Ovary (tissue), 9 donors: ENCODE measurements around the gene CPNE6. TPM values are rescaled to one million over a fixed set of nuclear protein-coding genes. Genes with fewer than 3 reads are reported as not detected.
A peak's percentile ranks its signal among the peaks of the same experiment; 100 is the strongest.

Experiments used
- DNase-seq, 5 donors: peaks; one replicate each; pipeline ENCODE4 v3.0.0-alpha.2; 2019 to 2020
- H3K27ac ChIP-seq, 2 donors: fragments of 200-600 bp; one replicate each; pipeline versions ENCODE4 v1.5.1 to v1.8.0; 2019 to 2022
- H3K27me3 ChIP-seq: fragments of 200-600 bp; one replicate; pipeline ENCODE4 v1.8.0; 2022
- H3K36me3 ChIP-seq: fragments of 200-600 bp; sonication (generic); one replicate; pipeline ENCODE4 v1.5.1; 2019
- H3K4me1 ChIP-seq: one replicate; pipeline ENCODE4 v1.8.1; 2013; ENCODE audit warnings: mild to moderate bottlenecking, moderate library complexity; ENCODE audit not compliant: insufficient read depth
- H3K4me3 ChIP-seq: fragments of 200-600 bp; sonication (generic); one replicate; pipeline ENCODE4 v1.5.1; 2017
- H3K9me3 ChIP-seq, 2 donors: fragments of 200-600 bp in 1 of 2; sonication (generic) in 1 of 2; one replicate each; pipeline versions ENCODE4 v1.5.1 to v1.8.1; 2013 to 2019; ENCODE audit warnings: mild to moderate bottlenecking in 1 of 2, moderate library complexity in 1 of 2
- EP300 ChIP-seq: sonication (generic); formaldehyde crosslinking; IDR thresholded peaks from one replicate; pipeline ENCODE4 v1.6.1; 2017; ENCODE audit warnings: antibody characterized with exemption
- POLR2A ChIP-seq: fragments of 450-650 bp; IDR thresholded peaks from one replicate; pipeline ENCODE4 v1.6.1; 2017; ENCODE audit warnings: antibody characterized with exemption, mild to moderate bottlenecking, moderate library complexity
- WGBS, 3 donors: extraction: QIAGEN DNeasy Blood & Tissue Kit in 1 of 3; methylation state at CpG; one replicate each; pipeline versions ENCODE4 v1.1.5 to v1.1.7; 2013 to 2017; 5-methylcytosine and 5-hydroxymethylcytosine counted together
- intact Hi-C, 4 donors: fragments of 100-400 bp; cut with DNase I; formaldehyde crosslinking; loops; one replicate each; pipeline versions ENCODE4 v1.11.0 to v1.15.1; 2022 to 2023
- polyA plus RNA-seq, 2 donors: library from polyadenylated mRNA; stranded (reverse); fragments of 200-250 nt in 1 of 2; fragments of 350-450 nt in 1 of 2; fragmentation: Illumina TruSeq in 1 of 2; extraction: RNeasy Lipid Tissue Mini Kit (QIAGEN cat#74804) in 1 of 2; gene quantifications; one replicate each; pipeline ENCODE4 v1.2.3, GENCODE V29; 2013 to 2014
- total RNA-seq, 7 donors: library from RNA; depleted of rRNA in 2 of 7; stranded (reverse); fragments of >200 nt in 2 of 7; fragmentation: NEBNext Ultra II Directional in 3 of 7; extraction: Animal tissue kit (Norgen Biotek cat#: 25700) in 3 of 7; gene quantifications; one replicate each; pipeline versions ENCODE4 v1.1.0 to v1.2.4, GENCODE V29; 2016 to 2023
- TF ChIP-seq, protein P1 (sequence below), 3 donors: fragments of 450-650 bp in 2 of 3; fragments of 200-600 bp in 1 of 3; IDR thresholded peaks; one replicate each; pipeline versions ENCODE4 v1.5.1 to v1.8.0; 2016 to 2022; ENCODE audit warnings: antibody characterized with exemption in 3 of 3, mild to moderate bottlenecking in 1 of 3
- donor health status: DM: no; HTN: no; CAD: no; lungs with moderate emphysema.
- donor health status: DM: no; HTN: no; CAD: no.
- donor health status: Bipolar disorder and iron deficiency.
- donor health status: DM: yes; HTN: yes; CAD: no.
- donor health status: DM: no; HTN: no; CAD: no.
- donor health status: DM: yes; HTN: yes; CAD: no.

The CPNE6 gene
- total and polyA plus RNA-seq, 9 donors = 0.08 to 0.71 (median 0.55) TPM; not detected in 6

DNA sequence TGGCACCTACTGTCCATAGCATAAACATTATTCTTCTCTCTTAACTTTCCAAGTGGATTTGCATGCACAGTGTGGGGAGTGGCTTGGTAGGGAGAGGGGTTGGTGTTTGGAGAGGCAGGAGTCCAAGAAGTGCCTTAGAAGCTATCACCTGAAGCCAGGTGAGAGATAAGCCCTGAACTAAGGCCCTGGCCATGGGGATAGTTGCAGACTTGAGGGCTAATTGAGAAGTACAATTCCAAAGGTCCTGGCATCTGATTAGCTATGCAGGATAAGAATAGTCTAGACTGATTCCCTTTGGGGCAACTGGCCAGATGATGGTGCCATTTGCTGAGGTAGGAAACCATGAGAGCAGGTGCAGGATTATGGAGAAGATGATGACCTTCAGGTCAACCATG, 20.7 kb downstream of the CPNE6 start:
- TF ChIP-seq, protein P1, sequence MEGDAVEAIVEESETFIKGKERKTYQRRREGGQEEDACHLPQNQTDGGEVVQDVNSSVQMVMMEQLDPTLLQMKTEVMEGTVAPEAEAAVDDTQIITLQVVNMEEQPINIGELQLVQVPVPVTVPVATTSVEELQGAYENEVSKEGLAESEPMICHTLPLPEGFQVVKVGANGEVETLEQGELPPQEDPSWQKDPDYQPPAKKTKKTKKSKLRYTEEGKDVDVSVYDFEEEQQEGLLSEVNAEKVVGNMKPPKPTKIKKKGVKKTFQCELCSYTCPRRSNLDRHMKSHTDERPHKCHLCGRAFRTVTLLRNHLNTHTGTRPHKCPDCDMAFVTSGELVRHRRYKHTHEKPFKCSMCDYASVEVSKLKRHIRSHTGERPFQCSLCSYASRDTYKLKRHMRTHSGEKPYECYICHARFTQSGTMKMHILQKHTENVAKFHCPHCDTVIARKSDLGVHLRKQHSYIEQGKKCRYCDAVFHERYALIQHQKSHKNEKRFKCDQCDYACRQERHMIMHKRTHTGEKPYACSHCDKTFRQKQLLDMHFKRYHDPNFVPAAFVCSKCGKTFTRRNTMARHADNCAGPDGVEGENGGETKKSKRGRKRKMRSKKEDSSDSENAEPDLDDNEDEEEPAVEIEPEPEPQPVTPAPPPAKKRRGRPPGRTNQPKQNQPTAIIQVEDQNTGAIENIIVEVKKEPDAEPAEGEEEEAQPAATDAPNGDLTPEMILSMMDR (IDR thresholded peaks at IDR 0.05) = no peak
- TF ChIP-seq POLR2A = no peak
- no peak for TF ChIP-seq EP300

DNA sequence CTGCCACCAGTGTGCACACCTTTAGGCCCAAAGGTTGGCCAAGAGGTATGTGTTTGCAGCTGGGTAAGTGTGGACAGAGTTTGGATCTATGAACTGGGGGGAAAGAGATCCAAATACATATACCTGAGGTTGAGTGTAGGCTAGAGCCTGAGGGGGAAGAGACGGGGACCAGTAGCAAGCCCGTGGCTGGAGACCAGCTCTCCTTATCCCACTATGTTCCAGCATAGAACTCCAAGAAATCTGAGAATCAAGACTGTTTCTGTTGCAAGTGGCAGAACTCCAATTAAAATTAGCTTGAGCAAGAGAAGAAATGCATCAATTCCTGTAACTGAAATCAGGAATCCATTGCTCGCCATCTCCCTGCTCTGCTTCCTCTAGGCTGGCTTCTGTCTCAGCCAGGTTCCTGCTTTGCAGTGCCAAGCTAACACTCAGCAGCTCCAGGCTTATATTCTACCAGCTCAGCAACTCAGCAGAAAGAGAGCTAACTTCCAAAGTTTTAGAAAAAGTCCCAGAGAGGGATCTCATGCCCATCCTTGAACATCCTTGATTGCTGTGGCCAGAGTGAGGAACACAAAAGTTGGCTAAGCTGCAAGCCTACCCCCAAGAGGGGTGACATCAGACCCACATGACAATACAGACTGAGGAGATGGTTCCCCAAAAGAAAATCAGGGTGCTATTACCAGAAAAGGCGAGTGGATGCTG, 21.3 kb downstream of the CPNE6 start:
- Histone ChIP-seq H3K9me3 (no peaks in the 10 kb centered on the region), H3K36me3 (no peaks in the 10 kb centered on the region), H3K27ac (no peak overlapping the region), H3K27me3 (no peaks in the 10 kb centered on the region), H3K4me3 (no peak overlapping the region), H3K4me1 (peaks cover 3% of the 10 kb centered on the region)
- DNase-seq = peak in 1 of 5 donors; percentile 1
- no peak for TF ChIP-seq POLR2A
- TF ChIP-seq, protein P1 (IDR thresholded peaks at IDR 0.05) = no peak
- no peak for TF ChIP-seq EP300
- WGBS, 3 donors = 88 to 92% (median 89%) methylated on average over 4 of the region's 4 CpGs
- intact Hi-C loops = loop anchor here in 1 of 4 donors (10.0 kb wide), 1 partner anchor 108 kb away; the partner anchor contains the start of gene DHRS4L2

More for the DNA sequence above, 20.7 kb downstream of the CPNE6 start:
- DNase-seq = peak in 1 of 5 donors; percentile 1
- H3K27me3 ChIP-seq = no peaks in the 10 kb centered on the region
- no peak overlapping the region for H3K4me3 ChIP-seq
- no peak overlapping the region for H3K27ac ChIP-seq
- intact Hi-C loops = loop anchor here in 1 of 4 donors (10.0 kb wide), 1 partner anchor 107 kb away; the partner anchor contains the start of gene DHRS4L2
- no peaks in the 10 kb centered on the region for H3K9me3 ChIP-seq
- no peaks in the 10 kb centered on the region for H3K36me3 ChIP-seq
- H3K4me1 ChIP-seq = peaks cover 3% of the 10 kb centered on the region

DNA sequence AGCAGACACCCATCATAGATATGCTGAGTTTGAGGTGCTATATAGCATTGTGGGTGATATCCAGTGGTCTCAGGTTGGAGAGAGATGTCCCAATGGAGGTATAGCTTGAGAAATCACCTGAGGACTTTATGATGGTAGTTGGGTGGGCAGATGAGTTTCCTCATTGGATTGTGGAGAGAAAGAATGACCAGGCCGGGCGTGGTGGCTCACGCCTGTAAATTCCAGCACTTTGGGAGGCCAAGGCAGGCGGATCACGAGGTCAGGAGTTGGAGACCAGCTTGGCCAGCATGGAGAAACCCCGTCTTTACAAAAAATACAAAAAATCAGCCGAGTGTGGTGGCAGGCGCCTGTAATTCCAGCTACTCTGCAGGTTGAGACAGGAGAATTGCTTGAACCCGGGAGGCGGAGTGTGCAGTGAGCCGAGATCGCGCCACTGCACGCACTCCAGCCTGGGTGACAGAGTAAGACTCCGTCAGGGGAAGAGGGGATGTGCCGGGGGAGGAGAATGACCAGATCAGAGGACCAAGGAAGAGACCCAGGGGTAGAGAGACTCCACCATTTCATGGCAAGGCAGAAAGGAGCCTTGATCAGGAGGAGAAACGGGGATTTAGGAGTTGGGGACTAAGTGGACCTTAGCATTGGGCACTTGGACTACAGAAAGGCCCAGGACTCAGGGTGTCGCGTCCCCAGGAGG, 22.0 kb downstream of the CPNE6 start:
- Histone ChIP-seq H3K4me1 (peaks cover 3% of the 10 kb centered on the region), H3K27ac (peak overlapping the region; percentile 40 to 46), H3K27me3 (no peaks in the 10 kb centered on the region), H3K9me3 (no peaks in the 10 kb centered on the region), H3K36me3 (no peaks in the 10 kb centered on the region), H3K4me3 (peak overlapping the region; percentile 63)
- no peak for TF ChIP-seq EP300
- TF ChIP-seq, protein P1 (IDR thresholded peaks at IDR 0.05) = no peak
- no peak for TF ChIP-seq POLR2A
- 81 to 85% (median 84%) methylated on average over 19 of the region's 19 CpGs for WGBS, 3 donors
- intact Hi-C loops = loop anchor here in 1 of 4 donors (10.0 kb wide), 1 partner anchor 109 kb away; the partner anchor contains the start of gene DHRS4L2
- DNase-seq = peak in 1 of 5 donors; percentile 34

GRCh38 chr14:24093901-24094840, 22.8 kb downstream of the CPNE6 start, which contains the start of gene PCK2:
Gene PCK2, plus strand, starts transcription at chr14:24094311. Its CDS starts 95 bp downstream, at chr14:24094406.
- peaks cover 3% of the 10 kb centered on the region for H3K4me1 ChIP-seq
- intact Hi-C loops = loop anchor here in 1 of 4 donors (10.0 kb wide), 1 partner anchor 109 kb away; the partner anchor contains the start of gene DHRS4L2
- no peaks in the 10 kb centered on the region for H3K9me3 ChIP-seq
- peak within 1 kb of the TSS; percentile 63 for H3K4me3 ChIP-seq
- no peaks in the 10 kb centered on the region for H3K27me3 ChIP-seq
- H3K36me3 ChIP-seq = no peaks in the 10 kb centered on the region
- TF ChIP-seq EP300 = no peak
- TF ChIP-seq, protein P1 (IDR thresholded peaks at IDR 0.05) = peak in 1 of 3 donors; percentile 52
- peak; percentile 48 for TF ChIP-seq POLR2A
- 1% methylated on average over 62 to 68 of the region's 68 CpGs for WGBS, 3 donors
- H3K27ac ChIP-seq = peak within 1 kb of the TSS; percentile 40 to 46
- peak; percentile 75 to 88 (median 81) for DNase-seq
